Measurements from ENCODE around the gene TOE1.
A peak's percentile ranks its signal among the peaks of the same experiment; 100 is the strongest.
"Not testable (repeated sequence)": the region's sequence is repeated elsewhere in the genome, so short reads cannot be mapped to it uniquely, and the experiment has no call there.

TOE1 gene

DNA sequence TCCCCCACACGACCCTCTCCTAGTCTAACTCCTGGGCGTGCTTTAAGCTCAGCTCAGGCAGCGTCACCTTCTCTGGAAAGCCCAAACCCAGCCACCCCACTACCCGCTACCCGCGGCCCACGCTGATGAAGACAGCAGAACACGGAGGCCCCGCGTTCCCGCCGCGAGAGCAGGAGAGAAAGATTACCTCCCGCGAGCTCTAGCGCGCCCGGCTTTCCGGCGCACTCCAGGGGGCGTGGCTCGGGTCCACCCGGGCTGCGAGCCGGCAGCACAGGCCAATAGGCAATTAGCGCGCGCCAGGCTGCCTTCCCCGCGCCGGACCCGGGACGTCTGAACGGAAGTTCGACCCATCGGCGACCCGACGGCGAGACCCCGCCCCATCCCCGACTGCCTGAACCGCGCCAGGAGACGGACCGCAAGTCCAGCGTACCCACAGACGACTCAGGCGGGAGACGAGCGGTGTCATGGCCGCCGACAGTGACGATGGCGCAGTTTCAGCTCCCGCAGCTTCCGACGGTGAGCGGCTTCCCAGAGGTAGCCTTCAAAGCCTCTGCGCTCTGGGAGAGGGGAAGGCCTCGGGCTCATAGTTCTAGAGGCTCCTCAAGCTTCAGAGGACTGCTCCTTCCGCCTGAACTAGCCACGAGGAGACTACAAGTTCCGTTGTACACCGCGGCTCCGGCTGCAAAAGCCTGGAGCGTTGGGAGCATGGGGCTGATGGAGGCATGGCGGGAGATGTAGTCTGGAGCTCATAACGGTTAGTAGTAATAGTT is at the start of gene TOE1, which contains the start of gene MUTYH:
TSS of gene TOE1 (plus strand) at position 382 of the 770 bp plus-strand sequence. CDS start at position 465, 83 bp downstream.
TSS of gene MUTYH (minus strand) at position 652 of the 770 bp plus-strand sequence. CDS start 5,935 bp downstream, outside the sequence.
- DNase-seq = peak; percentile 93

DNA sequence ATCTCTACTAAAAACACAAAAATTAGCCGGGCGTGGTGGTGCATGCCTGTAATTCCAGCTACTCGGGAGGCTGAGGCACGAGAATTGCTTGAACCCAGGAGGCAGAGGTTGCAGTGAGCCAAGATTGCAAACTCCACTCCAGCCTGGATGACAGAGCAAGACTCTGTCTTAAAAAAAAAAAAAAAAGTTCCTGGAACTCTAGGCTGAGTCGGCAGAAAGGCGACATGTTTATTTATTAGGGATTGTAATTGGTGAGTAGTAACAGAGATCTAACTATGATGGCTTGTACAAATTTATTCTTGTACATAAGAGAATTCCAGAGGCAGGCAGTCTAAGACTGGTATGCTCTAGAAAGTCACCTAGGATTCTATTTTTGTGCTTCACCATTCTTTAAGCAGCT is 49.0 kb upstream of the TOE1 start:
- not testable (repeated sequence) for DNase-seq

DNA sequence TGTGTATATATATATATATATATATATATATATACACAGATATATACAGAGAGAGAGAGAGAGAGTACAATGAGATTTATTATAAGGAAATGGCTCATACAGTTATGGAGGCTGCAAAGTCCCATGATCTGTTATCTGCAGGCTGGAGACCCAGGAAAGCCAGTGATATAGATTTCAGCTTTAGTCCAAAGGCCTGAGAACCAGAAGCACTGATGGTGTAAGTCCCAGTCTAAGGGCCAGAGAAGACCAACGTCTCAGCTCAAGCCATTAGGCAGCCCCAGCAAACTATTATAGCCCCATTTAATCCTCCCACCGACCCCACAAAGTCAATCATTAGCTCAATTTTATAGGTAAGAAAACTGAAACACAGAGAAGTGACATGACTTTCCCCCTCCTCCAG is 48.3 kb upstream of the TOE1 start:
- no peak for DNase-seq

DNA sequence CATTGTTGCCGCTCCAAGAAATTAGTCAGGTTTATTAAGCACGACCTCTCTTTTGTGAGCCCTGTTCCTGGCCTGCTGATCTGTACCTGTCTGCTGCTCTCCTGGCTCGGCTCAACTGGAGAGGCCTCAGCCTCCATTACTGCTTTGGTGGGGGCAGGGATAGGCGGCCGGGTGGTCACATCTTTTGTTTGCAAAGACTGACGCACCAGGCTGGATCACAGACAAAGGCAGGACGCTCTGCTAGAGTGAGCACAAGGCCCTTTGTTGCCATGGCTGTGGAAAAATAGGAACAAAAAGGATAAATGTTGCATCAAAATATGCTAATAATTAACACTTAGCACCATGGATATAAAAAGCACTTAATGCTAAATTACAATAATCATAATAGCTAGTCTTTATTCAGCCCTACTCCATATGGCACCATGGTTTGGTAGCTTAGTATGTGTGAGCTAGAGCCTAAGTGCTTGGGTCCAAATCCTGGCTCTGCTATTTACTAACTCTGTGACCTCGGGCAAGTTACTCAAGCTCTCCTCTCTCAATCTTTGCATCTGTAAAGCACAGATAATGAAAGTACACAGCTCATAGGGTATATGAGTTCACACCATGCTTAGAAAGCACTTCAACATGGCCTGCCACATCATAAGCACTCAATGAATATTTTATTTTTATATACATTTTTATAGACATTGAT is 42.2 kb upstream of the TOE1 start:
- no peak for DNase-seq

DNA sequence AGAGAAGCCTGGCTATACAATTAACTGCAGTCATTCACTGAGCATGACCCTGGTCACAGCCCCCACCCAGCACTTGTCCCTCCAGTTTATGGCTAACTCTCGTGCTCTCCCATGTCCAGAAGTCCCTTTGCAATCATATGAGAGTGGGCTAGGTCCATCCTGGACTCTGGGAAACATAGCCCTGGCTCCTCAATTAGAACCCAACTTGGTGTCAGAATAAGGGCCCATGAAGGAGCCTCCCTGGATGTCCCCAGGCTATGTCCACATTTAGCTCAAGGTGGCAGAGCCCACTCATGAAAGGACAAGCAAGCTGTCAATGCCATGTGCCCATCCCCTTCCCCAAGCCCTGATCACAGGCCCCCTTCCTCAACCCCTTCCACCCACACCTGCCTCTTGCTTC is 40.7 kb upstream of the TOE1 start:
- no peak for DNase-seq

DNA sequence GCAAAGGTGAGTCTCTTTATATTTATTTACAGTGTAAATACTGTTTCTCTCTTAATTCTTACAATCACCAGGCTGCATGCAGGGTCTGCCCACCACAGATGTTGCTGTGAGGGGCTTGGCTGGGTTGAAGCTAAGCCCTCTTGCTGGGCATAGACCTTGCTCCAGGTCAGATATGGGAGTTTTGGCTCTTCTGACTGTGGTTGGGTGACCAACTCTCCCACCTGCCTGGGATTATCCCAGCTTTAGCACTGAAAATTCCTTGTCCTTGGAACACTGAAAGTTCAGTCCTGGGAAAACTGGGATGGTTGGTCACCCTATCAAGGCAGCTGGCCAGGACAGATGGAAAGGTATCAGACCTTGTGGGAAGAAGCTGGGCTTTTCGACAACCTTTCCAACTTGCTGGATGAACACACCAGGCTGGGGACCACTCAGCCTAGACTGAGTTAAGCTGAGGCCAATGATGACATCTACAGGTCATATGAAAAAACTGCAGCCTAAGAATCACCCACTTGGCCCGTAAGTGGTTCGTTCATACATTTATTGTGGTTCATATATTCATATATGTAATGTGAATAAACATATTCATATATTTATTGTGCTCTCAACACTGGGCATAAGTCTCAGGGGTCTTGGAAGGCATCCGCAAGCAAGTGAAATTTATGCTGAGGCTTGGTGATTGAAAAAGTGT is 39.8 kb upstream of the TOE1 start:
- DNase-seq = peak; percentile 19

DNA sequence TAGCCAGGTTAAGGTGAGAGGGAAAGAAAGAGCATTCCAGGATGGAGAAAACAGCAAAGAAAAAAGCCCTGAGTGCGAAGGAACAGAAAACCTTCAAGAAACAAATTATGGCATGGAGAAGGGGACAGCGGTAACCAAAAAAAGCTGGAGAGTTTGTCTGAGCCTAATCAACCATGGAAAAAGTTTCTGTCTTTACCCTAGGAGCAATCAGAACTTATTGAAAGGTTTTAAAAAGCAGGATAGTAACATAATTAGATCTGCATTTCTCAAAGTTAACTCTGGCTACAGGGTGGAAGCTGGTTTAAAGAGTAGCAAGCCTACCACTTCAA is 39.3 kb upstream of the TOE1 start:
- DNase-seq = no peak

DNA sequence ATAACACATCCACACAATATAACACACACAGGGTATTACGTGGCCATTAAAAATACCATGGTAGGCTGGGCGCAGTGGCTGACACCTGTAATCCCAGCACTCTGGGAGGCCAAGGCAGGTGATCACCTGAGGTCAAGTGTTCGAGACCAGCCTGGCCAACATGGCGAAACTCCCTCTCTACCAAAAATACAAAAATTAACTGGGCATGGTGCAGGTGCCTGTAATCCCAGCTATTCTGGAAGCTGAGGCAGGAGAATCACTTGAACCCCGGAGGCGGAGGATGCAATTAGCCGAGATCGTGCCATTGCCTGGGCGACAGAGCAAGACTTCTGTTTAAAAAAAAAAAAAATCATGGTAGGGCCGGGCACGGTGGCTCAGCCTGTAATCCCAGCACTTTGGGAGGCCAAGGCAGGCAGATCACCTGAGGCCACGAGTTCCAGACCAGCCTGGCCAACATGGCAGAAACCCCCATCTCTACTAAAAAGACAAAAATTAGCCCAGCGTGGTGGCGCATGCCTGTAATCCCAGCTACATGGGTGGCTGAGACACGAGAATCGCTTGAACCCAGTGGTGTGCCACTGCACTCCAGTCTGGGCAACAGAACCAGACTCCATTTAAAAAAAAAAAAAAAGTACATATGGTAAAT is 37.3 kb upstream of the TOE1 start:
- no peak for DNase-seq

DNA sequence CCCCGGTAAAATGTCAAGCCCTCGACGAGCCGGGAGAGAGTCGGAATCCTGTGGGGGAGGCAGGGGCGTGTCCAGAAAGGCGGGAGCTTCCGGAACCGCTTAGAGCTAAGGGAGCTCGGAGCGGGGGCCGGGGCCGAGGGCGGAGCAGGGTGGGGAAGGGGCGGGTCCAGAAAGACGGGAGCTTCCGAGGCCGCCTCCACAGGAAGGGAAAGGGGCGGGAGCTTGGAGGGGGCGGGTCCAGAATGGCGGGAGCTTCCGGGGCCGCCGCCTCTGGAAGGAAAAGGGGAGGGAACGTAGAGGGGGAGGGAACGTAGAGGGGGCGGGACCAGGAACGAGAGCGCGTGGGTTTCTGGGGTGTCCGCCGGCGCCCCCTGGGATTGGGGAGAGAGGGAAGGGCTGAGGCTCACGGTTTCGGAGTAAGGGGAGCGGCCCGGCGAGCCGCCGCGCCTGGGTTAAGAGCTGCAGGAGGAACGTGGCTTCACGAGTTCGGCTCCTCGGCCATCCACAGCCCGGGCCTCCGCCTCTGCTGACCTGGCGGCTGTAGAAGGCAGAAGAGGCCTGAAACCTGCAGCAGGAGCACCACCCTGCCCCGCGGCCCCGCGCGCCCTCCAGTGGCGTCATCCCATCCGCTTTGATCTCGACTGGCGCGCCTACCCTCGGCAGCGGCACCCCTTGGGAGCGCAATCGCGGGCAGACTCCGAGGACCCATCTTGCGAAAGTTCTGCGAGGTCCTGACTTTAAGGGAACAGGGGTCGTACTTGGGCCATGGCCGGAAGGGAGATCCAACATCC is 36.3 kb upstream of the TOE1 start:
- peak; percentile 99 for DNase-seq

DNA sequence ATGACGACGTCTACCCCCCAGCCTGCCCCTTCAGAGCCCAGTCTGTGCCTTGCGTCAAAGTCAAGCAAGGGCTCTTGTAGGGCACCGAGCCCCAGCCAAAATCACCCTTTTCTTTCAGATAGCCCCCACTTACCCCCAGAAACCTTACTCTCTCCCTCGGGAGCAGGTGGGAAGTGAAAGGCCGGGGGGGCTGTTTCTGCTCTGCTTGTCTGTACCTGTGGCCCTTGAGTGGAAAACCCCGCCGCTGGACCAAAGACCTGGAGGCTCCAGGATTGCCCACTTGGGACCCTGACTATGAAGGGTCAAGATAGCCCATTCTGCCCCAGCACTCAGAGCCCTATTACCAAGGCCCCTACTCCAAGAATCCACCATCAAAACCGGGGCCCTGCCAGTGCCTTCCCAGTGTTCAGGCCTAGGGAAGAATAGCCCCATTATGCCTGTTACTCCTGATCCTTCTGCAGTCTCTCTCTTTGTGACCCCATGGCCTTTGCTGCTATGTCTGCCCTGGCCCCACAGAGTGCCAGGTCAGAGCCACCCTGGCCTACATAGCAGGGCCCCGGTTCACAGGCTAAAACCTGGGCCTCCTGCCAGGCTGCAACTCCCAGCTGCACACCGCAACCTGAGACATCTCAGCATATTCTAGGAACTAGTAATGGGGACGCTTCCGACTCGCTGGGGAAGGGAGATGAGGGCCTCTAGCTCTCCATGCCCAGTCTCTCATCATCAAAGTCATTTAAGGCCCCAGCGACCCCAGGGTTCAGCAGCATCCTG is 35.5 kb upstream of the TOE1 start:
- DNase-seq = no peak

DNA sequence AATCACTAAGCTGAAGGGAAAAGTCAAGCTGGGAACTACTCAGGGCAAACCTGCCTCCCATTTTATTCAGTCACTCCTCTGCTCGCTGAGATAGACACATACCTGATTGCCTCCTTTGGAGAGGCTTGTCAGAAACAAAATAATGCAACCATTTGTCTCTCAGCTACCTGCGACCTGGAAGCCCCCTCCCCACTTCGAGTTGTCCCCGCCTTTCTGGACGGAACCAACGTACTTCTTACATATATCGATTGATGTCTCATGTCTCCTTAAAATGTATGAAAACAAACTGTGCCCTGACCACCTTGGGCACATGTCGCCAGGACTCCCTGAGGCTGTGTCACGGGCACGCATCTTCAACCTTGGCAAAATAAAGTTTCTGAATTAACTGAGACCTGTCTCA is 34.7 kb upstream of the TOE1 start:
- DNase-seq = no peak

DNA sequence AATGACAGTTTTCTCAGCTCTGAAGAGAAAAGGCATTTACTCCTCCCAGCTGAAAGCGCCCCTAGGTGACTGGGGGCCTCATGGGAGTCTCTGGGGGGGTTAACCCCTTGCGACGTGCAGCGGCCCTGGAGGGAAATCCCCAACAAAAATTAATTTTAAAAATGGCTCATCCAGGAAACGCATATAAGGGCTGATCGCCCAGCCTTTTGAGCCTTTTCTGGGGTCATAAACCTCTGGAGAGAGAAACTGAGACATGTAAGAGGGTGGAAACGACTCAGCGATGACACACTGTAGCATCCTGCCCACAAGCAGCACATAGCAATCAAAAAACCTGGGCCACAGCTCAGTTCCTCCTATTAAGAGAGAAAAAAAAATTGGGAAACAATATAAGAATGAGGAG is 33.7 kb upstream of the TOE1 start:
- peak; percentile 34 for DNase-seq

DNA sequence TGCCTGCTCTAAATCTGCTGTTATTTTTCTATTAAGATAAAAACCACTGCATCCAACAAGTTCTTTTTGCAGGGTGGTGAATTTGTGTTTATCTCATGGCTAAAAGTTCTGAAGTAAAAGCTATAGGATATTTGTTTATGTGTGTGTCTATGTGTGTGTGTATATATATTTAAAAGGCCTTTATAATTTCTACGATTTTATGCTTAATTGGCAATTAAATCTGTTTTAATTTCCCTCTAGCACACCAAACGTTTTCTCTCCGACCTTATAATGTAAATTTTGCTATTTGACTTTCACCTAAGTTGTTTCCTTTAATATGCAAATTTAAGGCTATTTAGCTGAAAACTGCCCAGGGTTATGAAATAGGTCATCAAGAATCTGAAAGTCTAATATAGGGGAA is 33.1 kb upstream of the TOE1 start:
- DNase-seq = no peak

DNA sequence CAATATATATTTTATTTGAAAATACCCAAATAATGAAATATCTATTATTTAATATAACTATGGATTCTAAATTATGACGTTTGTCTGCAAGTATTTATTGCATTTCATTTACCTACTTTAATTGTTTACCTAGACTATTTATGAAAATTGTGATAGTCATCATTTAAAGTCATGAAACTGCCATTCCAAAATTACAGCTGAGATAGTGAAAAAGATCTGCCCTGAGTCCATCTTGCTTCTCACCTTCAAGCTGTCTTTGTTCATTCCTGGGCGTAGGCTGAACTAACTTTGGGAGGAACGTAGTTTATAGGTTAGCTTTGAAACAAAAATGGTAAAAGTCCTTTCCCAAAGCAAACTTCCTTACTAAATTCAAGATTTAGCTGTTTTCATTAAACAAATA is 25.7 kb upstream of the TOE1 start:
- no peak for DNase-seq

DNA sequence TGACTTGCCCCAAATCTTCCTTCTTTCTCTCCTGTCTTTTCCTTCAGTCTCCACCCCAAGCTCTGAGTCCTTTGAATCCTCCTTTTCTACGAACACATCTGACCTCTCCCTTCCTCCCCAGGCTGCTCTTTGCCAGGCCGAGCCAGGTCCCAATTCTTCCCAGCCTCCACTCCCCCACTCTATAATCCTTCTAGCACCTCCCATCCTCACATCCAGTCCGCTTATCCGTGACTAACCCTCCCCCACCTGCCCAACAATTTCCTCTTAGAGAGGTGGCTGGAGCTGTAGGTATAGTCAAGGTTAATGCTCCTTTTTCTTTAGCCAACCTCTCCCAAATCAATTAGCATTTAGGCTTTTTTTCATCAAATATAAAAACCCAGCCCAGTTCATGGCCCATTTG is 22.8 kb upstream of the TOE1 start:
- no peak for DNase-seq

DNA sequence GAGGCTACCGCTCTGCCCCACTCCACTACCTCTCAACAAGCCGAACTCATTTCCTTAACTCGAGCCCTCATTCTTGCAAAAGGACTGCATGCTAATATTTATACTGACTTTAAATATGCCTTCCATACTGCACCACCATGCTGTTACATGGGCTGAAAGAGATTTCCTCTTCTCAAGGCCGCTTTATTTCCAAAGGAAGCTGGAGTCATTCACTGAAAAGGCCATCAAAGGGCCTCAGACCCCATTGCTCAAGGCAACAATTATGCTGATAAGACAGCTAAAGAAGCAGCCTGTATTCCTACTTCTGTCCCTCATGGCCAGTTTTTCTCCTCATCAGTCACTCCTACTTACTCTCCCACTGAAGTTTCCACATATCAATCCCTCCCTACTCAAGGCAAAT is 20.2 kb upstream of the TOE1 start:
- DNase-seq = no peak

DNA sequence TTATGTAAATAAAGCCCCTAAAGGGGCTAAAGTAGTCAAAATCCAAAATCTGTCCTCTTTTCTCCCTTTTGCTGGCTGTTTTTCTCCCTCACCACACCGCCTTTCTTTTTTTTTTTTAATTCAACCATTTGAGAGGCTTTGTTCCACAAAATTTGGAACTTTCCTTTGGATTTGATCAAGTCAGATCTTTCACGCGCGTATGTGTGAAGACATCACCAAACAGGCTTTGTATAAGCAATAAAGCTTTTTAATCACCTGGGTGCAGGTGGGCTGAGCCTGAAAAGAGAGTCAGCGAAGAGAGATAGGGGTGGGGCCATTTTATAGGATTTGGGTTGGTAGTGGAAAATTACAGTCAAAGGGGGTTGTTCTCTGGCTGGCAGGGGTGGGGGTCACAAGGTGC is 18.5 kb upstream of the TOE1 start:
- no peak for DNase-seq

DNA sequence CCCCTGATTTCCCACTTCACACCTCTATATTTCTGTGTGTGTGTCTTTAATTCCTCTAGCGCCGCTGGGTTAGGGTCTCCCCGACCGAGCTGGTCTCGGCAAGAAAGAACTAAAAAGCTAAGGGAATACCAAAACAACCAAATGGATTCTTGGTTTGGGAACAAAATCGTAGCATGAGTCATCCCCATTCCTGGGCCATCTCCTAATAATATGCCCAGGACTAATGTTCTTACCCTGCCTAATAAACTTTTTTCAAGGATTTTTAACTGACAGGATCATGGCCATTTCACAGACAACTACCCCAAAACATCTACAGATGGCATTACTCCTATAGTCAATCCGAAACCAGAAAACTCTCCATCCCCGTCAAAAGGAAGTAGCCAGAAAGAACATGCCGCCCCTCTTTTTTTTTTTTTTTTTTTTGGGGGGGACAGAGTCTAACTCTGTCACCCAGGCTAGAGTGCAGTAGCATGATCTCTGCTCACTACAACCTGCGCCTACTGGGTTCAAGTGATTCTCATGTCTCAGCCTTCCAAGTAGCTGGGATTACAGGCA is 17.4 kb upstream of the TOE1 start:
- DNase-seq = no peak

DNA sequence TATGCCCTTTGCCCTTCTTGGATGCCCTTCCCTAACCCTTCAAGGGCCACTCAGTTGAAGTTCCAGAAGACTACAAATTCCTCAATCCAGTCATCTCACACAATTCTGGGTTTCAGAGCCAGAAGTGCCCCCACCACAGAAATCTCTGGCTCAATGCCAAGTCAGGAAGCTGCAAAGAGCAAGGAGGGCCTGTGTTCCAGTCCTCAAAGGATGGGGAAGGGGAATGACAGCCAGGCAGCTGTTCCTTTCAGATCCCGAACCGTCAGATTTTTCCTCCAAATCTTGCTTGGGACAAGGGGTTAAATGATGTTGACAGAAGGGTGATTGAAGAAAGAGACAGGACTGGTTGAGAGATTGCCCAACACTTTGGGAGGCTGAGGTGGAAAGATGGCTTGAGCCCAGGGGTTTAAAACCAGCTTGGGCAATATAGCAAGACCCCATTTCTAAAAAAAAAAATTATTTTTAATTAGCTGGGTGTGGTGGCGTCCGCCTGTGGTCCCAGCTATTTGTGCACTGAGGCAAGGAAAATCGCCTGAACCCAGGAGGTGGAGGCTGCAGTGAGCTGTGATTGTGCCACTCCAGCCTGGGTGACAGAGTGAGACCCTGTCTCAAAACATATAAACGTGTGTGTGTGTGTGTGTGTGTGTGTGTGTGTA is 14.0 kb upstream of the TOE1 start:
- DNase-seq = no peak

DNA sequence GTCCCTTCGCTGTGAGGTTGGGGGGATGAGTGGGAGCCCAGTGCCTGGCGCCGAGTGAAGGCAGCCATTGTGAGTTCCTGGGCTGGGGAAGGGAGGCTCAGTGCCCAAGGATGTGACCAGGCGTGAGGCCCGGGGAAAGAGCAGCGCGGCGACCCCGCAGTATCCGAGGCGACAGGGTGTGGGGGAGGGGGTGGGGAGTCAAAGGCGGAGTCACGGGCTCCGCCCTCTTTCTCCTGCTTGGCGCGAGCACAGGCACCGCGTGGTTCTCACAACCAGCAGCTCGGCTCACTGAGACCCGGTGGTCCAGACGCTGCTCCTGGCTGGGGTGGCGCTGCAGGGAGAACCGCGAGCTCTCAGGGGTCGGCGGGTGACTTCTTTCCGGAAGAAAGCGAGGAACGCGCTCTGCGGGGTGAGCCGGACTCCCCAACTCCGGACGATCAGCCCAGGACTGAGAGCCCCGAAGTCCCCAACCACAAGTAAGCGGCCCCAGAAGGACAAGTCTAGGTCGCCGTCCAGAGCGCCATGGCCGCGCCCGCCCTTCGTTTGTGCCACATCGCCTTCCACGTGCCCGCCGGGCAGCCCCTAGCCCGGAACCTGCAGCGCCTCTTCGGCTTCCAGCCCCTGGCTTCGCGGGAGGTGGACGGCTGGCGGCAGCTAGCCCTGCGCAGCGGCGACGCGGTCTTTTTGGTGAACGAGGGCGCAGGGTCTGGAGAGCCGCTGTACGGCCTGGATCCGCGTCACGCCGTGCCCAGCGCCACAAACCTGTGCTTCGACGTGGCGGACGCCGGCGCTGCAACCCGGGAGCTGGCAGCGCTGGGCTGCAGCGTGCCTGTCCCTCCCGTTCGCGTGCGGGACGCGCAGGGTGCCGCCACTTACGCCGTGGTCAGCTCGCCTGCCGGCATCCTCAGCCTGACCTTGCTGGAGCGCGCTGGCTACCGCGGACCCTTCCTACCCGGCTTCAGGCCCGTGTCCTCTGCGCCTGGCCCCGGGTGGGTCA is 13.0 kb upstream of the TOE1 start, which contains the start of gene HPDL:
TSS of gene HPDL (plus strand) at position 269 of the 997 bp plus-strand sequence. CDS start at position 523, 254 bp downstream.
- DNase-seq = peak; percentile 73

All from stimulated activated CD4-positive, alpha-beta T cell treated with anti-CD3 and anti-CD28 coated beads, Interleukin-4, amount 100 ng/mL, for 1 hour (primary cell).